Measurements from ENCODE around the gene TNS3. TPM values are rescaled to one million over a fixed set of nuclear protein-coding genes. Genes with fewer than 3 reads are reported as not detected.

The TNS3 gene
- polyA plus RNA-seq, 1 donor = 66.7 TPM

- WGBS (ENCODE audit: insufficient coverage, low lambda C conversion rate) = no CpG with 5 or more reads among the region's 3 CpGs
- Histone ChIP-seq H3K36me3 (ENCODE audit: control insufficient read depth, insufficient read depth, low read length) (no peaks in the 10 kb centered on the region), H3K27ac (ENCODE audit: low read length) (no peak overlapping the region), H3K9me3 (ENCODE audit: control insufficient read depth, low read depth, low read length) (no peaks in the 10 kb centered on the region), H3K27me3 (ENCODE audit: control insufficient read depth, insufficient read depth, low read length) (no peaks in the 10 kb centered on the region), H3K4me1 (ENCODE audit: control insufficient read depth, insufficient read depth, low read length) (no peaks in the 10 kb centered on the region), H3K4me3 (ENCODE audit: low read length) (no peak overlapping the region)
- DNase-seq = no peak
Measured at GRCh38 chr7:47236480-47237129, 345.3 kb downstream of the TNS3 start.

- Histone ChIP-seq H3K4me3 (ENCODE audit: low read length) (no peak overlapping the region), H3K36me3 (ENCODE audit: control insufficient read depth, insufficient read depth, low read length) (no peaks in the 10 kb centered on the region), H3K27ac (ENCODE audit: low read length) (no peak overlapping the region), H3K9me3 (ENCODE audit: control insufficient read depth, low read depth, low read length) (no peaks in the 10 kb centered on the region), H3K4me1 (ENCODE audit: control insufficient read depth, insufficient read depth, low read length) (no peaks in the 10 kb centered on the region), H3K27me3 (ENCODE audit: control insufficient read depth, insufficient read depth, low read length) (no peaks in the 10 kb centered on the region)
- DNase-seq = no peak
- WGBS (ENCODE audit: insufficient coverage, low lambda C conversion rate) = 67% methylated on average over 1 of the region's 1 CpG
Measured at GRCh38 chr7:47233996-47234395, 347.9 kb downstream of the TNS3 start.

GRCh38 chr7:47232751-47233412 lies 349.0 kb downstream of the TNS3 start:
- Histone ChIP-seq H3K27me3 (ENCODE audit: control insufficient read depth, insufficient read depth, low read length) (no peaks in the 10 kb centered on the region), H3K9me3 (ENCODE audit: control insufficient read depth, low read depth, low read length) (peaks cover 3% of the 10 kb centered on the region), H3K27ac (ENCODE audit: low read length) (no peak overlapping the region), H3K4me3 (ENCODE audit: low read length) (no peak overlapping the region), H3K4me1 (ENCODE audit: control insufficient read depth, insufficient read depth, low read length) (no peaks in the 10 kb centered on the region), H3K36me3 (ENCODE audit: control insufficient read depth, insufficient read depth, low read length) (no peaks in the 10 kb centered on the region)
- WGBS (ENCODE audit: insufficient coverage, low lambda C conversion rate) = no CpG with 5 or more reads among the region's 8 CpGs
- no peak for DNase-seq

GRCh38 chr7:47231627-47232026 lies 350.3 kb downstream of the TNS3 start:
- DNase-seq = no peak
- no CpG with 5 or more reads among the region's 1 CpG for WGBS (ENCODE audit: insufficient coverage, low lambda C conversion rate)
- no peak overlapping the region for H3K27ac ChIP-seq (ENCODE audit: low read length)

GRCh38 chr7:47231032-47231431 lies 350.9 kb downstream of the TNS3 start:
- H3K9me3 ChIP-seq (ENCODE audit: control insufficient read depth, low read depth, low read length) = peaks cover 3% of the 10 kb centered on the region
- no peak for DNase-seq
- no peaks in the 10 kb centered on the region for H3K27me3 ChIP-seq (ENCODE audit: control insufficient read depth, insufficient read depth, low read length)
- WGBS (ENCODE audit: insufficient coverage, low lambda C conversion rate) = no CpG with 5 or more reads among the region's 3 CpGs
- H3K27ac ChIP-seq (ENCODE audit: low read length) = no peak overlapping the region
- no peaks in the 10 kb centered on the region for H3K36me3 ChIP-seq (ENCODE audit: control insufficient read depth, insufficient read depth, low read length)
- H3K4me3 ChIP-seq (ENCODE audit: low read length) = no peak overlapping the region
- no peaks in the 10 kb centered on the region for H3K4me1 ChIP-seq (ENCODE audit: control insufficient read depth, insufficient read depth, low read length)

More at GRCh38 chr7:47231627-47232026, 350.3 kb downstream of the TNS3 start:
- no peaks in the 10 kb centered on the region for H3K36me3 ChIP-seq (ENCODE audit: control insufficient read depth, insufficient read depth, low read length)
- H3K27me3 ChIP-seq (ENCODE audit: control insufficient read depth, insufficient read depth, low read length) = no peaks in the 10 kb centered on the region
- no peak overlapping the region for H3K4me3 ChIP-seq (ENCODE audit: low read length)
- no peaks in the 10 kb centered on the region for H3K4me1 ChIP-seq (ENCODE audit: control insufficient read depth, insufficient read depth, low read length)
- peaks cover 3% of the 10 kb centered on the region for H3K9me3 ChIP-seq (ENCODE audit: control insufficient read depth, low read depth, low read length)

- no peak overlapping the region for H3K4me3 ChIP-seq (ENCODE audit: low read length)
- no peaks in the 10 kb centered on the region for H3K27me3 ChIP-seq (ENCODE audit: control insufficient read depth, insufficient read depth, low read length)
- H3K9me3 ChIP-seq (ENCODE audit: control insufficient read depth, low read depth, low read length) = peaks cover 3% of the 10 kb centered on the region
- no peaks in the 10 kb centered on the region for H3K36me3 ChIP-seq (ENCODE audit: control insufficient read depth, insufficient read depth, low read length)
- no peak for DNase-seq
- no peaks in the 10 kb centered on the region for H3K4me1 ChIP-seq (ENCODE audit: control insufficient read depth, insufficient read depth, low read length)
- no peak overlapping the region for H3K27ac ChIP-seq (ENCODE audit: low read length)
- WGBS (ENCODE audit: insufficient coverage, low lambda C conversion rate) = no CpG with 5 or more reads among the region's 11 CpGs
Measured at GRCh38 chr7:47228386-47229014, 353.4 kb downstream of the TNS3 start.

- Histone ChIP-seq H3K36me3 (ENCODE audit: control insufficient read depth, insufficient read depth, low read length) (no peaks in the 10 kb centered on the region), H3K4me3 (ENCODE audit: low read length) (no peak overlapping the region), H3K27me3 (ENCODE audit: control insufficient read depth, insufficient read depth, low read length) (no peaks in the 10 kb centered on the region), H3K27ac (ENCODE audit: low read length) (no peak overlapping the region), H3K9me3 (ENCODE audit: control insufficient read depth, low read depth, low read length) (peaks cover 3% of the 10 kb centered on the region), H3K4me1 (ENCODE audit: control insufficient read depth, insufficient read depth, low read length) (no peaks in the 10 kb centered on the region)
- WGBS (ENCODE audit: insufficient coverage, low lambda C conversion rate) = no CpG with 5 or more reads among the region's 6 CpGs
- no peak for DNase-seq
Measured at GRCh38 chr7:47227762-47228177, 354.1 kb downstream of the TNS3 start.

GRCh38 chr7:47226696-47227095 lies 355.2 kb downstream of the TNS3 start:
- no peaks in the 10 kb centered on the region for H3K36me3 ChIP-seq (ENCODE audit: control insufficient read depth, insufficient read depth, low read length)
- no CpG with 5 or more reads among the region's 5 CpGs for whole genome bisulfite sequencing (ENCODE audit: insufficient coverage, low lambda C conversion rate)
- no peak overlapping the region for H3K4me3 ChIP-seq (ENCODE audit: low read length)
- DNase-seq = no peak
- peaks cover 3% of the 10 kb centered on the region for H3K9me3 ChIP-seq (ENCODE audit: control insufficient read depth, low read depth, low read length)
- no peak overlapping the region for H3K27ac ChIP-seq (ENCODE audit: low read length)
- no peaks in the 10 kb centered on the region for H3K4me1 ChIP-seq (ENCODE audit: control insufficient read depth, insufficient read depth, low read length)
- H3K27me3 ChIP-seq (ENCODE audit: control insufficient read depth, insufficient read depth, low read length) = no peaks in the 10 kb centered on the region

GRCh38 chr7:47225387-47226131 lies 356.4 kb downstream of the TNS3 start:
- DNase-seq = peak in 1 of 2 donors; percentile 24
- Histone ChIP-seq H3K27me3 (ENCODE audit: control insufficient read depth, insufficient read depth, low read length) (no peaks in the 10 kb centered on the region), H3K27ac (ENCODE audit: low read length) (no peak overlapping the region), H3K4me1 (ENCODE audit: control insufficient read depth, insufficient read depth, low read length) (no peaks in the 10 kb centered on the region), H3K9me3 (ENCODE audit: control insufficient read depth, low read depth, low read length) (peaks cover 3% of the 10 kb centered on the region), H3K4me3 (ENCODE audit: low read length) (no peak overlapping the region), H3K36me3 (ENCODE audit: control insufficient read depth, insufficient read depth, low read length) (no peaks in the 10 kb centered on the region)
- 83% methylated on average over 1 of the region's 3 CpGs for WGBS (ENCODE audit: insufficient coverage, low lambda C conversion rate)

Measured in large intestine (tissue), 3 donors.